Stimulated activated CD8-positive, alpha-beta memory T cell treated with anti-CD3 and anti-CD28 coated beads, Interleukin-4, amount 100 ng/mL, for 48 hours (primary cell): ENCODE results near the gene C16orf89.

Source experiments
- DNase-seq: peaks from one replicate; pipeline ENCODE4 v3.0.0-alpha.2; 2020

The C16orf89 gene

GRCh38 chr16:5027575-5028235 is 38.1 kb downstream of the C16orf89 start:
- DNase-seq, result no peak

- DNase-seq, result no peak
These were observed 38.7 kb downstream of the C16orf89 start for GRCh38 chr16:5027086-5027485.

- DNase-seq, result no peak
These were observed 39.1 kb downstream of the C16orf89 start for GRCh38 chr16:5026664-5027063.

GRCh38 chr16:5025171-5025632 is 40.6 kb downstream of the C16orf89 start:
- DNase-seq, result no peak

- no peak for DNase-seq
These were observed 41.1 kb downstream of the C16orf89 start for GRCh38 chr16:5024632-5025031.

- no peak for DNase-seq
These were observed 43.2 kb downstream of the C16orf89 start for GRCh38 chr16:5022521-5022920.

GRCh38 chr16:5020551-5020950 is 45.2 kb downstream of the C16orf89 start:
- DNase-seq, result no peak

- DNase-seq, result no peak
These were observed 46.0 kb downstream of the C16orf89 start for GRCh38 chr16:5019775-5020174.

GRCh38 chr16:5018793-5019192 is 47.0 kb downstream of the C16orf89 start:
- DNase-seq, result no peak

- no peak for DNase-seq
These were observed 48.1 kb downstream of the C16orf89 start for GRCh38 chr16:5017678-5017969.

- DNase-seq, result no peak
These were observed 48.6 kb downstream of the C16orf89 start for GRCh38 chr16:5016967-5017677.

GRCh38 chr16:5015887-5016286 is 49.9 kb downstream of the C16orf89 start:
- DNase-seq, result no peak

- no peak for DNase-seq
These were observed 50.4 kb downstream of the C16orf89 start for GRCh38 chr16:5015351-5015750.

GRCh38 chr16:5012887-5013286 is 52.9 kb downstream of the C16orf89 start:
- DNase-seq, result no peak

- no peak for DNase-seq
These were observed 54.1 kb downstream of the C16orf89 start for GRCh38 chr16:5011637-5012036.

- DNase-seq, result no peak
These were observed 55.0 kb downstream of the C16orf89 start for GRCh38 chr16:5010576-5011329.

- no peak for DNase-seq
These were observed 57.4 kb downstream of the C16orf89 start for GRCh38 chr16:5008311-5008731.

GRCh38 chr16:5007256-5007655 is 58.5 kb downstream of the C16orf89 start:
- no peak for DNase-seq

- no peak for DNase-seq
These were observed 59.2 kb downstream of the C16orf89 start for GRCh38 chr16:5006348-5007193.

GRCh38 chr16:5005916-5006315 is 59.8 kb downstream of the C16orf89 start:
- DNase-seq, result no peak

GRCh38 chr16:5004311-5004710 is 61.4 kb downstream of the C16orf89 start:
- no peak for DNase-seq

- no peak for DNase-seq
These were observed 61.9 kb downstream of the C16orf89 start for GRCh38 chr16:5003828-5004227.

GRCh38 chr16:5003211-5003610 is 62.5 kb downstream of the C16orf89 start:
- no peak for DNase-seq
